OCI-LY7 (cell line): ENCODE results near the gene SPACA7. TPM values are rescaled to one million over a fixed set of nuclear protein-coding genes. Genes with fewer than 3 reads are reported as not detected.

Experiments
- BruUV-seq: library from RNA; stranded (reverse); fragments of 400-500 nt; replicated peaks from 2 replicates; lab custom pipeline; 2021; lab: Mats Ljungman, UMichigan
- CTCF ChIA-PET: fragments of 300-600 bp; sonication (Branson Sonifier 250); formaldehyde crosslinking; loops from one replicate; lab custom pipeline; 2022; ENCODE audit warnings: antibody characterized with exemption; ENCODE audit not compliant: unreplicated experiment; lab: Charles Lee
- POLR2A ChIA-PET: fragments of 300-600 bp; sonication (Branson Sonifier 250); formaldehyde crosslinking; loops from one replicate; lab custom pipeline; 2022; ENCODE audit warnings: antibody characterized with exemption; lab: Charles Lee
- DNase-seq: peaks from one replicate; pipeline ENCODE4 v3.0.0-alpha.2; 2015; ENCODE audit warnings: low spot score
- H2AFZ ChIP-seq: fragments of 200-600 bp; sonication (generic), shearing (Covaris generic); 2 replicates; pipeline ENCODE4 v1.6.1; 2014; ENCODE audit warnings: mild to moderate bottlenecking, antibody characterized with exemption, low read length, moderate library complexity
- H3K27ac ChIP-seq: fragments of 200-600 bp; sonication (generic); 2 replicates; pipeline ENCODE4 v1.5.1; 2014; ENCODE audit warnings: mixed run types, low read depth, mild to moderate bottlenecking, moderate library complexity, low read length, inconsistent platforms; ENCODE audit not compliant: poor library complexity, severe bottlenecking
- H3K36me3 ChIP-seq: fragments of 200-600 bp; sonication (generic); 2 replicates; pipeline ENCODE4 v1.6.1; 2014; ENCODE audit warnings: mild to moderate bottlenecking, antibody characterized with exemption, low read length, moderate library complexity, mixed read lengths; ENCODE audit not compliant: insufficient read depth
- H3K4me1 ChIP-seq: fragments of 200-600 bp; sonication (generic); 2 replicates; pipeline ENCODE4 v1.5.1; 2014; ENCODE audit warnings: mild to moderate bottlenecking, low read length; ENCODE audit not compliant: insufficient read depth, poor library complexity, severe bottlenecking
- H3K4me2 ChIP-seq: fragments of 200-600 bp; sonication (generic); 2 replicates; pipeline ENCODE4 v1.6.1; 2014; ENCODE audit warnings: mild to moderate bottlenecking, low read length
- H3K4me3 ChIP-seq: fragments of 200-600 bp; sonication (generic); 2 replicates; pipeline ENCODE4 v1.5.1; 2014; ENCODE audit warnings: mild to moderate bottlenecking, low read depth, low read length; ENCODE audit not compliant: poor library complexity, severe bottlenecking
- H3K79me2 ChIP-seq: fragments of 200-600 bp; sonication (generic); 2 replicates; pipeline ENCODE4 v1.6.1; 2016; ENCODE audit warnings: low read depth, mild to moderate bottlenecking, low read length, moderate library complexity, mixed read lengths; ENCODE audit not compliant: insufficient read depth
- H3K9me2 ChIP-seq: fragments of 200-600 bp; sonication (generic); 2 replicates; pipeline ENCODE4 v1.6.1; 2016; ENCODE audit warnings: mild to moderate bottlenecking, low read length, mixed read lengths; ENCODE audit not compliant: insufficient read depth
- H3K9me3 ChIP-seq: fragments of 200-600 bp; sonication (generic); 2 replicates; pipeline ENCODE4 v1.6.1; 2014; ENCODE audit warnings: mild to moderate bottlenecking, mixed run types, low read length, mixed read lengths
- H4K20me1 ChIP-seq: fragments of 200-600 bp; sonication (generic); 2 replicates; pipeline ENCODE4 v1.6.1; 2014; ENCODE audit warnings: mild to moderate bottlenecking, antibody characterized with exemption, low read length, moderate library complexity, mixed read lengths; ENCODE audit not compliant: insufficient read depth
- CTCF ChIP-seq: fragments of 200-600 bp; sonication (generic); conservative IDR thresholded peaks from 2 replicates; pipeline ENCODE4 v1.5.1; 2014; ENCODE audit warnings: mild to moderate bottlenecking, antibody characterized with exemption, low read length, moderate library complexity, mixed read lengths
- EZH2phosphoT487 ChIP-seq: fragments of 200-600 bp; sonication (generic); IDR thresholded peaks from 2 replicates; pipeline ENCODE4 v1.6.1; 2018; ENCODE audit warnings: low read depth, borderline replicate concordance, mild to moderate bottlenecking, mixed run types, antibody characterized with exemption, low read length, moderate library complexity, mixed read lengths
- intact Hi-C: fragments of 100-400 bp; cut with micrococcal nuclease; formaldehyde crosslinking; loops from one replicate; pipeline ENCODE4 v1.10.0; 2022; ENCODE audit not compliant: unreplicated experiment
- total RNA-seq, 2 experiments: library from RNA; depleted of rRNA in 1 of 2; stranded (reverse); fragments of >200 nt in 1 of 2; shearing (Covaris generic) in 1 of 2; gene quantifications; 2 replicates each; pipeline ENCODE4 v1.2.3, GENCODE V29; 2014 to 2022

SPACA7 gene
- total RNA-seq, 2 experiments from 2014 or later, result not detected

GRCh38 chr13:112328936-112329335, 47.2 kb upstream of the SPACA7 start:
- Histone ChIP-seq H4K20me1 (no peaks in the 10 kb centered on the region), H3K36me3 (no peaks in the 10 kb centered on the region), H3K4me1 (no peaks in the 10 kb centered on the region), H3K27ac (no peak overlapping the region), H3K9me2 (no peaks in the 10 kb centered on the region), H3K4me3 (no peak overlapping the region), H3K79me2 (no peaks in the 10 kb centered on the region), H3K4me2 (no peak overlapping the region), H3K9me3 (no peaks in the 10 kb centered on the region), H2AFZ (no peak overlapping the region)
- TF ChIP-seq EZH2phosphoT487, result no peak
- TF ChIP-seq CTCF, result no peak
- intact Hi-C loops, result no loop called here
- DNase-seq, result no peak
- ChIA-PET POLR2A (no interaction called here), CTCF (no interaction called here)
- BruUV-seq, result no TSS peak

GRCh38 chr13:112329376-112329775, 46.8 kb upstream of the SPACA7 start:
- H4K20me1 ChIP-seq, result no peaks in the 10 kb centered on the region
- no peaks in the 10 kb centered on the region for H3K36me3 ChIP-seq
- TF ChIP-seq EZH2phosphoT487 (no peak), CTCF (no peak)
- ChIA-PET POLR2A (no interaction called here), CTCF (no interaction called here)
- no peaks in the 10 kb centered on the region for H3K4me1 ChIP-seq
- H2AFZ ChIP-seq, result no peak overlapping the region
- H3K27ac ChIP-seq, result no peak overlapping the region
- intact Hi-C loops, result no loop called here
- no peak overlapping the region for H3K4me2 ChIP-seq
- H3K9me3 ChIP-seq, result no peaks in the 10 kb centered on the region
- H3K4me3 ChIP-seq, result no peak overlapping the region
- H3K79me2 ChIP-seq, result no peaks in the 10 kb centered on the region
- H3K9me2 ChIP-seq, result no peaks in the 10 kb centered on the region
- no peak for DNase-seq
- no TSS peak for BruUV-seq

GRCh38 chr13:112330066-112330465, 46.1 kb upstream of the SPACA7 start:
- Histone ChIP-seq H3K9me2 (no peaks in the 10 kb centered on the region), H3K4me3 (no peak overlapping the region), H3K36me3 (no peaks in the 10 kb centered on the region), H3K9me3 (no peaks in the 10 kb centered on the region), H3K4me1 (no peaks in the 10 kb centered on the region), H3K4me2 (no peak overlapping the region), H4K20me1 (no peaks in the 10 kb centered on the region), H3K79me2 (no peaks in the 10 kb centered on the region), H3K27ac (no peak overlapping the region), H2AFZ (no peak overlapping the region)
- TF ChIP-seq EZH2phosphoT487, result no peak
- no peak for TF ChIP-seq CTCF
- intact Hi-C loops, result no loop called here
- ChIA-PET POLR2A (no interaction called here), CTCF (no interaction called here)
- no peak for DNase-seq
- BruUV-seq, result no TSS peak
